HG02571 (cell line): ENCODE data around the gene FGF14.
"Not testable (repeated sequence)": the region's sequence is repeated elsewhere in the genome, so short reads cannot be mapped to it uniquely, and the experiment has no call there.

Source experiments
- ATAC-seq: cut with Tn5 transposase; IDR thresholded peaks from one replicate; pipeline ENCODE4 v1.9.1; 2021; ENCODE audit warnings: mild to moderate bottlenecking, moderate library complexity; ENCODE audit not compliant: unreplicated experiment

The FGF14 gene

DNA sequence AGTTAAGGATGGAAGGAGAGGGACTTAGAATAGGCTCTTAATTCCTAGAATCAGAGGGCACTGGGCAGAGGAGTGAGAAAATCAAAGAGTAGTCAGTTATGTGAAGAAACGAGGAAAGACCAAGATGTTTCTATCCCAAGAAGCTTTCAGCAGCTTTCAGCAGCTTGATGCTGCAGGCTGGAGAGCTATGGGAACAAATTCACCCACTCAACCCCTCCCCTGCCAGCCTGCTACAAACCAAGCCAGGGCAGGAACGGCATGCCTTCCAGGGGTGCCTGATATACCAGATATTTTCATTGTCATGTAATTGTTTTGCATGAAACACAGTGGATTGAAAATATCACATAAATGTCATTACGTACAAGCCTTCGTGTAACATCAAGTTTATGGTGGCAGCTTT, 262.2 kb downstream of the FGF14 start:
- no peak for ATAC-seq

- ATAC-seq, result no peak
These were observed 263.1 kb downstream of the FGF14 start for GRCh38 chr13:102138635-102139190.

DNA sequence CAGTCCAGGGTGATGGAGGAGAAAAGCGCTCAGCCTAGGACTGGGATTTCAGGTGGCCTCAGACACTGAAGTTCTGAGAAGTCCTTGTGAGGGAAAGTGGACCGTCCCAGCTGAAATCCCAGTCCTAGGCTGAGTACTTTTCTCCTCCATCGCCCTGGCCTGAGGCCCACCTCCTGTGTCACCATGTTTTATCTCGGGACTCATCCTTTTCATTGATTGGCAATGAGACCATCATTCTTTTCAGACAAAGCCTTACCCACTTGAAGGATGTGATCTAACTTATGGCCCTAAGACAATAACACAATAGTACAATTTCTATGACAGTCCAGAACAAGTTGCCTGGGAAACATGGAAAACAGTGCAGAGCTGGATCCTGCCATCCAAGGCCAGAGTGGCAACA, 263.9 kb downstream of the FGF14 start:
- ATAC-seq, result not testable (repeated sequence)

DNA sequence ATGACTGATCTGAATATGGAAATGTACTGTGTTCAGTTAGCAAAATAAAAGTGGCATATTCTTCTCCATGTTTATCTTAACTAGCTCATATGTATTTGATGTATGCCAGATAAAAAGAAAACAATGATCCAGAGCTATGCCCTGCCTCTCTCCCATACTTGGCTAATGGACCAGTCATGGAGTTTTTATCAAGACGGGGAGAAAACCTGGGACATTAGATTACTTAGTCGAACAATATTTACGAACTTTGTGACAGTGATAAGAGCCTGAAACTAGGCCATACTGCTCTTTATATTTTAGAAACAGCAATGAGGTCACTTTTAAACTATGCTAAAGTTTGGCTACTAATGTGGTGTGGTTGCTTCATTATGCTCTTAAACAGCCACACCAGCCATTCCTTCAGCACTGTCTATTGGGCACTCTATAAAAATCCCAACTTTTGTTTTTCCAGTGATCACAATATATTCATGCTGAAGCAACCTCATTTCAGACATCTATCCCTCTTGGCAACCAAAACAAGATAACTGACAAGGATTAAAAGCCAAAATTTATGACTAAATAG, 265.0 kb downstream of the FGF14 start:
- no peak for ATAC-seq

DNA sequence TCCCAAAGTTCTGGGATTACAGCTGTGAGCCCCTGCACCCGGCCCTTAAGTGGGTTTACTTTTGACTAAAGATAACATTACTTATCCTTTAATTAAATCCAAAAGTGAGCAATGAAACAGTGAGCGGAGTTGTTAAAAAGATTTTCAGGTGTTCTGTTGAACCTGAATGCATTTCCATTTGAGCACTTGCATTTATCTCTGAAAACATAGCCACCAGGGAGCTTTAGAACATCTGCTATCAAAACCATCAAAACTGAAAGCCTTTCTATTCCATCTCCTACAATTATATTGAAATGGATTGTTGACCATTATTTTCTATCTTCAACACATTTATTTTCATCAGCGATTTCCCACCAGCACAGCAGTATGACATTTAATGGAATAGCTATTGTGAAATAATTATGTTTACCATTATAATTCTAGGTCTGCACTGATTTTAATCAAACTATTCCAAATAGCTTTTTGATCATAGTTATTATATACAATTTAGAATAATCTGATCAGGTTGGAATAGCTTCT, 269.0 kb downstream of the FGF14 start:
- ATAC-seq, result no peak

DNA sequence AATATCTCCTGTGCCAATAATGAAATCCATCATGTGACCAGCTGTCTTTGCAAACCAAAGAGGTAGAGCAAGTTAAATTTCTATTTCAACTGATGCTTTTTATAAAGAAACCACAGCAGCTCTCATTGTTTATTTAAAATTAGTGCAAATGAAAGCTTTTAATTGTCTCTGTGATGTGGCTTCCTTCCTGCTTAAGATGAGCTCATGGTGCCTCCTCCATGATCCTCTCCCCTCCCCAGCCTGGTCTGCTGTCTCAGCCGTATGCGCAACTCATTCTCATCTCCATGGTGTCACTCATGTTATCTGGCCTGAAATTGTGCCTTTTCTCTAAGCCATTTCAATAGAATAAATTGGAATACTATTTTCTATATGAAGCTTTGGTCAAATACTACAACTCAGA, 270.6 kb downstream of the FGF14 start:
- no peak for ATAC-seq

DNA sequence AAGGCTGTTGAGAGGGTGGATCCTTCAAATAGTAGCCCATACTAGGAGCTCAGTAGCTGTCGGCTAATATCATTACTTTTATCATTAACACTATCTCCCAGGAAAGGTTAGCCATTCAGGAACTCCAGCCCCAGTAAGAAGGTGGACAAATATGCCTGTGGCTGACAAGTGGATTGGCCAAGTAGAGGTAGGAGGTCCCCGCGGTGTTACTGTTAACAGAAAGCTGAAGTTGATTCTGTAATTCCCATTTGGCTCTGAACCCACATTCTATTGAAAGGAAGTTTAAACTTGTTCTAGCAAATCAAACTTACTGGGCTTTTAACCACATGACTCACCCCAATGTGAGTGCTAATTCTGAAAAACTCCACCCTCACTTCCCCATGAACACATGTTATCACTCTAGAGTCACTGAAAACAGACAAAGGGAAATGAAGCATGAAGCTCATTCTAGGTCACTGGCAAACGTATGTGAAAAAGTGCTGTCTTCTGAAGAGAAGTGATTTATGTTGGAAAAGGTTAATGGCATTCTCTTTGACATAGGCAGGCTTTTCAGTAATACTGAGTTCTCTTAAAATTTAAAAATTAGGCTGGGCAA, 273.5 kb downstream of the FGF14 start:
- ATAC-seq, result no peak

GRCh38 chr13:102127153-102127552, 274.7 kb downstream of the FGF14 start:
- ATAC-seq, result no peak

- ATAC-seq, result no peak
These were observed 279.7 kb downstream of the FGF14 start for GRCh38 chr13:102122147-102122546.

GRCh38 chr13:102117175-102117831, 284.5 kb downstream of the FGF14 start:
- ATAC-seq, result no peak

DNA sequence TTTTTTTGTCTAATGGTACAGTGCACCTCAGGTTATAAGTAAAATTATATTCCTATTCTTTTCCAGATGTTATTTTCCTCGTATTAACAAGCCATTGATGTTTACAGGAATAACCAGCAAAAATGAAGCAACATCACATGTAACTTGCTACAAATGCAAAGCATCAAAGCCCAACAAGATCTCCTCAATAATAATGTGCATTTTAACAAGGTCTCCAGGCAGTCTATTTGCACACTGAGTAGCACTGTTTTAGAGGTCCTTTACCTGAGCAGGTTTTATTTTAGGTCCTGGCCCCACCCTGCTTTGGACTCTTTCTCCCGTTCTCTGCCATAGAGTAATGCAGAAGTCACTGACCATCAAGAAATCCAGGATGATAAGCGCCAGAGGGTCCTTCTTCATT, 298.4 kb downstream of the FGF14 start:
- ATAC-seq, result no peak

GRCh38 chr13:102100234-102100633, 301.6 kb downstream of the FGF14 start:
- no peak for ATAC-seq

- no peak for ATAC-seq
These were observed 304.1 kb downstream of the FGF14 start for GRCh38 chr13:102097708-102098107.

DNA sequence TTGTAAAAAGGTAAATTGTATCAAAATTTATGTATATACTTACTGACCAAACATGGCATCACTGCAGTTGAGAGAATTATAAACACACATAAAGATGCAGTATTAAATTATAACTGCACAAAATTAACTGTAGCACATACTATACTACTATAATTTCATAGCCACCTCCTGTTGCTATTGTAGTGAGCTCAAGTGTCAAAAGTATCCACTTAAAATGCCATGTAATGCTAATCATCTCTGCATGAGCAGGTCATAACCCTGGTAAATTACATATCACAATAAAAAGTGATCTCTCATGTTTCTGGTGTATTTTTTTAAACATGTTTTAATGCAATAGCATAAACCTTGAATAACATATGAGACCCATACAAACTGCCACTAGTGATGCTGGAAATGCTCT, 308.6 kb downstream of the FGF14 start:
- not testable (repeated sequence) for ATAC-seq

DNA sequence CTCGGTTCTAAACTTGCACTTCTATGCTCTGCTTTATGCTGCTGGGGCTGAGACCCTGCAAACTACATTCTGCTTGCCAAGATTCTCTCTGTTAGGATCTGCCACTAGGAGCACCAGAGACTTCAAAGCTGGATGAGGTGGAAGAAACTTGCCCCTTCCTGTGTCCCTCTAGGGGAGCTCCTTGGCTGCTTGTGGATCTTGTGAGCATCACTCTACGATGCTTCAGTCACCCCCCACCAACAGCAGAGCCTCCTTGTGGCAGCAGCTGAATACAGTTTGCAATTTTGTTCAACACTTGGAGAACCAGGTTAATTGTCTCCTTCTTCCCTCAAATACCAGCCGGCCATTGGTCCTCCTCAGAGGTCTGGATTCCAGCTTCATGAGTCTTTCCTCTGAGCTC, 310.6 kb downstream of the FGF14 start:
- no peak for ATAC-seq

DNA sequence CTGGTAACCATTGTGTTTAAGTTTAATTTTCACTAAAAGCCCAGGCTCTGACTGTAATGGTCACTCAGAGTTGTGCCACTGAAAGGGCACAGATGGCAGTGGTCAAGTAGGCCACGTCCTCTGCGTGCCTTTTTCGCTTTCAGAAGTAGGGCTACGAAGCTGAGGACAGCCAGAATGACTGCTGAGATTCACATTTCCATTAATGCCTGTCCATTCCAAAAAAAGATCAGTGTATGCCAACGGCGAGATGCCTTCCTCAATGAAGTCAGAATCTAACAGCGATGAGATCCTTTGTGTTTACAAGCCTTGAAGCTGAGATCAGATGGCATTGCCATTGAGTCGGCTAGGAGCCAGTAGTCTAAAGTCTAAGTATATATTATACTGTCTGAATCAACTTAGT, 311.3 kb downstream of the FGF14 start:
- no peak for ATAC-seq

DNA sequence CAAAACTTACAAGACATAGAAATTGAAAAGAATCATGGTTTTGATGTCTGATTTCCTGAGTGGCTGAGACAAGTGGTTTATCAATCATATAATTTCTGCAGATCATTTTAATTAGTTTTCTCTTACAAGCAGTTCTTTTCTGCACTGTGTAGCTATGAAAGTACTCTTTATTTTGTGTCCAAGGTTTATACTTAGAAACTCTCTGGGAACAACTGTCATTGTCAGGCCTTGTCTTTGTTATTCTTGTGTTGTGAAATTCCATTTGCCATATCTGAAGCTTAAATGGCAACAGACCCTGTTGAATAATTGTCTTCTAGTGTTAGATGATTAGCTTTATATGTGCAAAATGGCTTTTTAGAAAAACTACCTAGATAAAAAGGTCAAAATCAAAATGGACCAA, 312.1 kb downstream of the FGF14 start:
- ATAC-seq, result no peak

DNA sequence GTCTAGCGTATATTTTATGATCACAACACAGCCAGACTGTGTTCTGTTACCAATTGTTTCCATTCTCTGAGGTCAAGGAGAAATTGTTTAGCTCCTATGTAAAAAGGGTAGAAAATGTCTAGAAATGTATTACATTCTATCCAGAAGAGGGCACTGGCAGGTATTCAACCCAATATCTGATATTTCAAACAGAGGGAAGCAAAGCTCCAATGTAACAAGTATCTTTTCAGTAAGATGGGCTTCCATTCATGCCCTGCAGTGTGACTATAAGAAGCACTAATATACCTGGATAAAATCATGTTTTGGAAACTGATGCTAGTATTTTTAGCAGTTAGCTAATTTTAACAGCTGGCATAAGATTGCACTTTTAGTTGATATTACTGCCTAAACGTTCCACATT, 312.7 kb downstream of the FGF14 start:
- no peak for ATAC-seq

DNA sequence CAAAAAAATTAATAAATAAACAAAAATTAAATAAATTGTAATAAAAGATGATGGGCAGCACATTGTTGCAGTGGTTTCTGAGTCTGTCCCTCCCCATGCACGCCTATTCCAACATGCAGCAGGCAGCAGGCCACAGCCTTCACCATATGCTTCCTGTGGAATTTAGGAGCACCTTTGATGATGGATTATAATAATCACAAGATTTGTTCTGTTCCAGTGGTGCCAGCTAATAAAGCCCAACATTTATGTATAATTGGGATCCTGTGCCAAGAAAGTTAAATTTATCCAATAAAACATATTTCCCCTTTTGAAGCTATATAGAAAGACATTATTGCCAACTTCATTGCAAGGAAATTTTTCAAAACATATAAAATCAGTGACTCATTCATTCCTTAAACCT, 328.6 kb downstream of the FGF14 start:
- ATAC-seq, result no peak

GRCh38 chr13:102071711-102072110, 330.1 kb downstream of the FGF14 start:
- no peak for ATAC-seq

- not testable (repeated sequence) for ATAC-seq
These were observed 333.5 kb downstream of the FGF14 start for GRCh38 chr13:102068323-102068722.
